H1 (cell line): ENCODE data around the gene RUNX1. TPM values are rescaled to one million over a fixed set of nuclear protein-coding genes. Genes with fewer than 3 reads are reported as not detected.

ENCODE experiments used
- CHD7 ChIP-seq: fragments of 300-600 bp; sonication (generic); IDR thresholded peaks from 2 replicates; pipeline ENCODE4 v1.7.1; 2012; ENCODE audit warnings: low read length, moderate library complexity, mild to moderate bottlenecking, inconsistent platforms; ENCODE audit not compliant: insufficient replicate concordance
- EP300 ChIP-seq, 2 experiments: IDR thresholded peaks; 1 replicate in 1 of 2; 2 replicates in 1 of 2; pipeline ENCODE4 v1.6.1; 2011 to 2012; ENCODE audit warnings: low read depth in 2 of 2, low read length in 2 of 2, mild to moderate bottlenecking in 2 of 2, borderline replicate concordance in 1 of 2, inconsistent platforms in 1 of 2, moderate library complexity in 1 of 2
- TAF1 ChIP-seq: IDR thresholded peaks from 2 replicates; pipeline ENCODE4 v1.6.1; 2011; ENCODE audit warnings: mild to moderate bottlenecking, low read depth, low read length
- polyA plus RNA-seq, 7 experiments: library from polyadenylated mRNA; depleted of rRNA in 3 of 7; stranded (reverse) in 5 of 7; unstranded in 2 of 7; fragments of >200 nt in 5 of 7; fragments of 200-250 nt in 2 of 7; gene quantifications; 1 replicate in 5 of 7; 2 replicates in 1 of 7; 4 replicates in 1 of 7; pipeline versions ENCODE4 v1.2.1 to v1.2.3, GENCODE V29; 2011 to 2013; ENCODE audit warnings: missing spikeins in 2 of 7, mixed read lengths in 2 of 7
- total RNA-seq: library from RNA; stranded (reverse); fragmentation: NEBNext Ultra II Directional; extraction: Animal tissue kit (Norgen Biotek cat#: 25700); gene quantifications from 2 replicates; pipeline ENCODE4 v1.2.1, GENCODE V29; 2021

Gene RUNX1
- total and polyA plus RNA-seq, 2 of the 8 experiments (the other 6 are each of a cell fraction or from before 2014, with no cell fraction given) = 0.20 to 0.60 TPM

- TF ChIP-seq CHD7 = no peak
- TF ChIP-seq EP300 (IDR thresholded peaks at IDR 0.05; ENCODE audit: borderline replicate concordance in 1 of 2, low read depth in 2 of 2, low read length in 2 of 2) = no peak
- no peak for TF ChIP-seq TAF1
Observed at GRCh38 chr21:34983680-34984086, 65.4 kb downstream of the RUNX1 start (continued).
